Stimulated activated naive CD8-positive, alpha-beta T cell treated with anti-CD3 and anti-CD28 coated beads, Interleukin-15, amount 100 ng/mL, for 72 hours (primary cell): ENCODE measurements around the gene GABBR2.
A peak's percentile ranks its signal among the peaks of the same experiment; 100 is the strongest.
"Not testable (repeated sequence)": the region's sequence is repeated elsewhere in the genome, so short reads cannot be mapped to it uniquely, and the experiment has no call there.

ENCODE experiments used
- ATAC-seq: fragments of 150-1000 bp; cut with Tn5 transposase; 2 replicates; pipeline ENCODE4 v1.10.0; 2021; ENCODE audit warnings: mild to moderate bottlenecking, moderate library complexity
- DNase-seq, 2 donors: peaks; one replicate each; pipeline ENCODE4 v3.0.0; 2021 to 2022
- H3K27ac Mint-ChIP-seq, 2 donors: one replicate each; pipeline ENCODE4 v1.8.0; 2022; ENCODE audit warnings: mild to moderate bottlenecking in 2 of 2, mixed read lengths in 2 of 2, moderate library complexity in 2 of 2
- H3K27me3 Mint-ChIP-seq: one replicate; pipeline ENCODE4 v1.8.0; 2022; ENCODE audit warnings: mixed read lengths
- H3K4me1 Mint-ChIP-seq: one replicate; pipeline ENCODE4 v1.8.0; 2022; ENCODE audit warnings: mild to moderate bottlenecking, mixed read lengths
- H3K4me3 Mint-ChIP-seq, 2 donors: one replicate each; pipeline ENCODE4 v1.8.0; 2022; ENCODE audit warnings: mild to moderate bottlenecking in 2 of 2, mixed read lengths in 2 of 2, moderate library complexity in 1 of 2
- H3K9me3 Mint-ChIP-seq, 2 donors: one replicate each; pipeline ENCODE4 v1.8.0; 2022; ENCODE audit warnings: mixed read lengths in 2 of 2

The GABBR2 gene

DNA sequence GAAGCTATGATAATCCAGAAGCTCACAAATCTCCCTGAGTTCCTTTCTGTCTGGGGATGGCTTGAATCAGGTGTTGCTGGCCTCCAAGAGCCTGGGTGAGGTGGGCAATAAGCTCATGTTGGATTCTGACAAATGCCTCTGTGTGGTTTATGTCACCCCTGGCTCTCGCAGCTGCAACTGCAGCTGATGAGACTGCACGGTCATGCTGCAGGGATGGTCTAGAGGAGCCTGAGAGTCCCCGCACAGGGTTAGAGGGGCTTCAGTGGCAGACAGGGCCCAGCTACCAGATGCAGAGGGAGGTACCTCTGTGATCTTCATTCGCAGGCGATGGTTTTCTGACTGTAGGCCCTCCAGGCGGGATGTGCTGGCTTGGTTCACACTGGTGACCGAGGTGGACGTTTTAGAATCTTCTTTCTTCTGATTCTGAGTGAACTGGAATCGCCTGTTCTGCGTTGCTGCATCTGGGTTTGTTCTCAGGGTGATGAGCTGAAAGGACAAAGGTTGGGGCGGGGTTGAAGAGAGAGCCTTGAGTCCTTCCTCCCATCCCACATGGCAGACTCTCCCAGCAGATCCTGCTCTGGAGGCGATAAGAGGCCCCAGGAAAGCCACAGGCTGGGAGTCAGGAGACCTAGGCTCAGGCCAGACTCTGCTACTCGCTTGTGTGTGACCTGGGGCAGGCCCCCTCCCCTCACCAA is 405.6 kb downstream of the GABBR2 start:
- ATAC-seq (no peak), DNase-seq (no peak)
- no peak overlapping the region for H3K4me3 Mint-ChIP-seq
- H3K9me3 Mint-ChIP-seq: no peaks in the 10 kb centered on the region
- no peak overlapping the region for H3K27ac Mint-ChIP-seq
- H3K4me1 Mint-ChIP-seq: no peaks in the 10 kb centered on the region
- H3K27me3 Mint-ChIP-seq: no peaks in the 10 kb centered on the region

GRCh38 chr9:98302150-98302549 is 406.6 kb downstream of the GABBR2 start:
- Mint-ChIP-seq H3K4me3 (no peak overlapping the region), H3K27me3 (no peaks in the 10 kb centered on the region), H3K27ac (no peak overlapping the region), H3K9me3 (no peaks in the 10 kb centered on the region), H3K4me1 (no peaks in the 10 kb centered on the region)
- ATAC-seq (no peak), DNase-seq (no peak)

DNA sequence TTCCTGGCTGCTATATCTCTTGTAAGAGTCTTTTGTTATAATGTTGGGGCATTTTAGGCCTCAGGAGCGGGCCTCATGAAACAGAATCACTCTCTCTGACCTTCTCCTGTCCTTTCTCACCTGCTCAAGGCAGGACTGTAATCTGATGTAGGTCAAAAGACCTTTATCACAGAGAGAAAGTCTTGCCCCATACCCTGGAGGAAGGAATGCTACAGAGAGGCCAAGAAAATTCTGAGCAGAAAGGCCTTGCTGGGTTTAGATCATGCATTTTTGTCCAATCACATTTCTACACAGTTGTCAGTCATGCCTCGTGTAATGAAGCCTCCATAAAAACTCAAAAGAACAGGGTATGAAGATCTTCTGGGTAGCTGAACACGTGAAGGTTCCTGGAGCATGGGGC is 408.1 kb downstream of the GABBR2 start:
- ATAC-seq (no peak), DNase-seq (no peak)
- H3K4me3 Mint-ChIP-seq: no peak overlapping the region
- no peaks in the 10 kb centered on the region for H3K27me3 Mint-ChIP-seq
- no peaks in the 10 kb centered on the region for H3K4me1 Mint-ChIP-seq
- peak overlapping the region in 1 of 2 donors; percentile 6 for H3K27ac Mint-ChIP-seq
- H3K9me3 Mint-ChIP-seq: no peaks in the 10 kb centered on the region

DNA sequence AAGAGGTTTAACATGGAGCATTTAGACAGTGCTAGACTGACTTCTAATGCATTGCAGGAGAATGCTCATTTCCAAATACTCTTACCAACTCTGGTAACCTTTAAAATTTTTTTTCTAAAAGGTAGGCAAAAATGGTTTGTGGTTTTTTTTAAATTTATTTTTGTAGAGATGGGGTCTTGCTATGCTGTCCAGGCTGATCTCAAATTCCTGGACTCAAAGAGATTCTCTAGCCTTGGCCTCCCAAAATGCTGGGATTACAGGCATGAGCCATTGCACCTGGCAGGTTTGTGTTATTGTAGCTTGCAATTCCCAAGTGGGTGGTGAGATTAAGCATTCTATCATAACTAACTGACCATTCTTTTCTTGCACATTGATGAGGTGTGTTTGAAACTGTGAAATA is 410.3 kb downstream of the GABBR2 start:
- ATAC-seq: no peak
- Mint-ChIP-seq H3K27me3 (no peaks in the 10 kb centered on the region), H3K9me3 (no peaks in the 10 kb centered on the region), H3K4me1 (no peaks in the 10 kb centered on the region), H3K4me3 (no peak overlapping the region), H3K27ac (no peak overlapping the region)
- DNase-seq: no peak

- no peaks in the 10 kb centered on the region for H3K9me3 Mint-ChIP-seq
- DNase-seq (no peak), ATAC-seq (no peak)
- no peaks in the 10 kb centered on the region for H3K4me1 Mint-ChIP-seq
- no peak overlapping the region for H3K27ac Mint-ChIP-seq
- no peak overlapping the region for H3K4me3 Mint-ChIP-seq
- no peaks in the 10 kb centered on the region for H3K27me3 Mint-ChIP-seq
These were observed 412.9 kb downstream of the GABBR2 start for GRCh38 chr9:98295824-98296223.

- no peaks in the 10 kb centered on the region for H3K9me3 Mint-ChIP-seq
- H3K27me3 Mint-ChIP-seq: no peaks in the 10 kb centered on the region
- no peak overlapping the region for H3K4me3 Mint-ChIP-seq
- ATAC-seq (no peak), DNase-seq (no peak)
- H3K4me1 Mint-ChIP-seq: no peaks in the 10 kb centered on the region
- H3K27ac Mint-ChIP-seq: no peak overlapping the region
These were observed 416.9 kb downstream of the GABBR2 start for GRCh38 chr9:98291820-98292219.

GRCh38 chr9:98290411-98290810 is 418.3 kb downstream of the GABBR2 start:
- no peaks in the 10 kb centered on the region for H3K27me3 Mint-ChIP-seq
- H3K4me1 Mint-ChIP-seq: no peaks in the 10 kb centered on the region
- no peak for ATAC-seq
- H3K9me3 Mint-ChIP-seq: no peaks in the 10 kb centered on the region
- DNase-seq: no peak
- H3K4me3 Mint-ChIP-seq: no peak overlapping the region
- H3K27ac Mint-ChIP-seq: no peak overlapping the region

DNA sequence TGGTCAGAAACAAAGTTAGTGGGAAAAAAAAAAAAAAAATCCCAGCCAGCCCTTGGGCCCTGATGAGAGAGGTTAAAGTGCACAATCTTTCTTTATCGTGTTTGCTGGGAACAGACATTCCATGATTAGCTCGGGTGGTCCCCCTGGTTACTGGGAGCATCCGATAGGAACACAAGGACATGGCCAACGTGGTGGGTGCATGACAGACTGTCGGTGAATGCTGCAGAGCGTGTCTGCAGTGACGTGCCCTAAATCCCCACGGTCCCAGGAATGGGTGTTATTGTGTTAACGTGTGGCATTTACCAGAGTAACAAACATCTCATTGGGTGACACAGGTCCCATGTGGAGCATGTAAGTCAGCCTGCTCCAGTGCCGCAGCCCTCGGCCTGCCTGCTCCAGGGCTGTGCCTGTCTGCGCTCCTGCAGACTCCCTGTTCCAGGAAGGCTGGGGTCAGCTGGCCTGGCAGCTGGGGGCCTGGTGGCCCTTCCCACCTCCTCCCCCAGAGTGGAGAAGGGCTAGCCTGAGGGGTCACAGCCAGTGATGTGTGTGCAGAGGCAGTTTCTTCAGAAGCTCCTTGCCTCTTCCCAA is 419.0 kb downstream of the GABBR2 start:
- H3K27ac Mint-ChIP-seq: peak overlapping the region in 1 of 2 donors; percentile 12
- no peaks in the 10 kb centered on the region for H3K4me1 Mint-ChIP-seq
- no peaks in the 10 kb centered on the region for H3K27me3 Mint-ChIP-seq
- H3K4me3 Mint-ChIP-seq: no peak overlapping the region
- H3K9me3 Mint-ChIP-seq: no peaks in the 10 kb centered on the region
- no peak for DNase-seq
- ATAC-seq: no peak

DNA sequence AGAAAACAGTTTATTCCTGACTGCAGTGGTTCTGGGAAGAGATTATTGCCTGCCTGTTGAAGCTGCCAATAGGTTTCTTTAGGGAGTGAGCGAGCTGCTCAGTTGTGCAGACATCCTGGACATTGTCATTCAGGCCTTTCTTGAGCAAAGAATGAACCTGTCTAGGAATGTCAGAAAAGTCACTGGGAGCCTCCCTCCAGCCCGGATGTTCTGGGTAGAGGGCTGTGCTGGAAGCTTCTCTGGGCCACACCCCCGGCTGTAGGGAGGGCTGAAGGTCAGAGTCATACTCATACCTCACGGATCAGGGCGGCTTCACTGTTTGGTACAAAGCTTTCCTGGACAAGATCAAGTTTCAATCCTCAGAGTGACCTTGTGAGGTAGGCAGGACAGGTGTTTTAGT is 419.9 kb downstream of the GABBR2 start:
- no peak for DNase-seq
- H3K27me3 Mint-ChIP-seq: no peaks in the 10 kb centered on the region
- no peaks in the 10 kb centered on the region for H3K9me3 Mint-ChIP-seq
- no peak overlapping the region for H3K4me3 Mint-ChIP-seq
- no peak for ATAC-seq
- no peak overlapping the region for H3K27ac Mint-ChIP-seq
- H3K4me1 Mint-ChIP-seq: no peaks in the 10 kb centered on the region

GRCh38 chr9:98287384-98287783 is 421.4 kb downstream of the GABBR2 start:
- Mint-ChIP-seq H3K27ac (no peak overlapping the region), H3K27me3 (no peaks in the 10 kb centered on the region), H3K4me3 (no peak overlapping the region), H3K4me1 (no peaks in the 10 kb centered on the region), H3K9me3 (no peaks in the 10 kb centered on the region)
- ATAC-seq: no peak
- no peak for DNase-seq

- Mint-ChIP-seq H3K27ac (no peak overlapping the region), H3K9me3 (no peaks in the 10 kb centered on the region), H3K4me1 (no peaks in the 10 kb centered on the region), H3K27me3 (peaks cover 4% of the 10 kb centered on the region), H3K4me3 (no peak overlapping the region)
- no peak for ATAC-seq
- no peak for DNase-seq
These were observed 423.3 kb downstream of the GABBR2 start for GRCh38 chr9:98285446-98285845.

GRCh38 chr9:98284754-98285153 is 424.0 kb downstream of the GABBR2 start:
- no peaks in the 10 kb centered on the region for H3K9me3 Mint-ChIP-seq
- no peaks in the 10 kb centered on the region for H3K4me1 Mint-ChIP-seq
- peaks cover 10% of the 10 kb centered on the region for H3K27me3 Mint-ChIP-seq
- no peak for DNase-seq
- ATAC-seq: no peak
- H3K4me3 Mint-ChIP-seq: no peak overlapping the region
- H3K27ac Mint-ChIP-seq: no peak overlapping the region

GRCh38 chr9:98283143-98283542 is 425.6 kb downstream of the GABBR2 start:
- H3K4me1 Mint-ChIP-seq, ATAC-seq, H3K9me3 Mint-ChIP-seq, DNase-seq, H3K4me3 Mint-ChIP-seq, H3K27ac Mint-ChIP-seq: not testable (repeated sequence)
- peaks cover 21% of the 10 kb centered on the region for H3K27me3 Mint-ChIP-seq

- ATAC-seq: no peak
- peaks cover 26% of the 10 kb centered on the region for H3K27me3 Mint-ChIP-seq
- no peaks in the 10 kb centered on the region for H3K9me3 Mint-ChIP-seq
- H3K4me1 Mint-ChIP-seq: no peaks in the 10 kb centered on the region
- no peak overlapping the region for H3K4me3 Mint-ChIP-seq
- H3K27ac Mint-ChIP-seq: no peak overlapping the region
- no peak for DNase-seq
These were observed 427.5 kb downstream of the GABBR2 start for GRCh38 chr9:98281281-98281680.

DNA sequence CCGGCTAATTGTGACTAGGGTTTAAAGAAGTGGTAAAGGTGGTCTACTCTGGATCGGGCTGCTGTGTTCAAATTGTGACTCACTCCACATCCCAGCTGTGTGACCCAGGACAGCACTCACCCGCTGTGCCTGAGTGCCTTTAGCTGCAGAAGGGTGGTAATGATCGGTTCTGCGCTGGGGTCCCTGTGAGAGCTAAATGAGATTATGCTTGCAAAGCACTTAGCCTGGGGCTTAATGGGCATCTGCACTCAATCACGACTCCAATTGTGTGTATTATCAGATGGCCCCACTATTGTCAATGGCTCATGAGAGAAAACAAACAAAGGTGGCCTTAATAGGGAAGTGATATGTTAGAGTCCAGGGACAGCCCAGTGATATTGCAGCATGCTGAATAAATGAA is 428.2 kb downstream of the GABBR2 start:
- peaks cover 28% of the 10 kb centered on the region for H3K27me3 Mint-ChIP-seq
- no peak overlapping the region for H3K4me3 Mint-ChIP-seq
- no peaks in the 10 kb centered on the region for H3K9me3 Mint-ChIP-seq
- no peak for DNase-seq
- no peak for ATAC-seq
- no peak overlapping the region for H3K27ac Mint-ChIP-seq
- H3K4me1 Mint-ChIP-seq: no peaks in the 10 kb centered on the region

DNA sequence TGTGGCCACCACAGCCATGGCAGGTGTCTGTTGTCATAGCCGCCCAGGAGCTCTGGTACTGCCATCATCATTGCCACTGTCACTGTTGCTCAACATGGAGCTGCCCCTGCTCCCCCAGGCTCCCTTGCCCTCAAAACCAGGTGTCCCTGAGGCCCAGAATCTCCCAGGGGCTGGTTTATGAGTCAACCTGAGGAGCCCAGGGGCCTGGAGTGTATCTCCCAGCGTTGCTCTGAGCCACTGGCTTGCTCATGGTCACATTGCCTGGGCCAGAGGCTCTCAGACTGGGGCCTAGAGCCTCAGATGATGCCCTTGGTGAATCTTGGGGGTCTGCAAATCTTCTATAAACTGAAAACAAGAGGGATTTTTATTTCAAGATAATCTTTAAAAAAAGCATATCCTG is 428.6 kb downstream of the GABBR2 start:
- H3K27me3 Mint-ChIP-seq: peaks cover 28% of the 10 kb centered on the region

GRCh38 chr9:98276907-98277469 is 431.7 kb downstream of the GABBR2 start:
- Mint-ChIP-seq H3K4me1 (no peaks in the 10 kb centered on the region), H3K9me3 (no peaks in the 10 kb centered on the region), H3K27ac (no peak overlapping the region), H3K27me3 (peaks cover 28% of the 10 kb centered on the region), H3K4me3 (no peak overlapping the region)
- DNase-seq: no peak
- ATAC-seq: no peak

More for the DNA sequence above, 428.6 kb downstream of the GABBR2 start:
- Mint-ChIP-seq H3K9me3 (no peaks in the 10 kb centered on the region), H3K4me3 (no peak overlapping the region), H3K27ac (no peak overlapping the region), H3K4me1 (no peaks in the 10 kb centered on the region)
- DNase-seq (no peak), ATAC-seq (no peak)
